GM12872 (cell line): Measurements from ENCODE around the gene ATP6V0C.

Experiments
- TF ChIP-seq, protein P1 (sequence below): IDR thresholded peaks from 3 replicates; pipeline ENCODE4 v1.5.1; 2011; ENCODE audit warnings: low read depth, mild to moderate bottlenecking, low read length, moderate library complexity; ENCODE audit not compliant: insufficient read depth

ATP6V0C gene

GRCh38 chr16:2500918-2501750, 12.6 kb upstream of the ATP6V0C start:
- TF ChIP-seq, protein P1, sequence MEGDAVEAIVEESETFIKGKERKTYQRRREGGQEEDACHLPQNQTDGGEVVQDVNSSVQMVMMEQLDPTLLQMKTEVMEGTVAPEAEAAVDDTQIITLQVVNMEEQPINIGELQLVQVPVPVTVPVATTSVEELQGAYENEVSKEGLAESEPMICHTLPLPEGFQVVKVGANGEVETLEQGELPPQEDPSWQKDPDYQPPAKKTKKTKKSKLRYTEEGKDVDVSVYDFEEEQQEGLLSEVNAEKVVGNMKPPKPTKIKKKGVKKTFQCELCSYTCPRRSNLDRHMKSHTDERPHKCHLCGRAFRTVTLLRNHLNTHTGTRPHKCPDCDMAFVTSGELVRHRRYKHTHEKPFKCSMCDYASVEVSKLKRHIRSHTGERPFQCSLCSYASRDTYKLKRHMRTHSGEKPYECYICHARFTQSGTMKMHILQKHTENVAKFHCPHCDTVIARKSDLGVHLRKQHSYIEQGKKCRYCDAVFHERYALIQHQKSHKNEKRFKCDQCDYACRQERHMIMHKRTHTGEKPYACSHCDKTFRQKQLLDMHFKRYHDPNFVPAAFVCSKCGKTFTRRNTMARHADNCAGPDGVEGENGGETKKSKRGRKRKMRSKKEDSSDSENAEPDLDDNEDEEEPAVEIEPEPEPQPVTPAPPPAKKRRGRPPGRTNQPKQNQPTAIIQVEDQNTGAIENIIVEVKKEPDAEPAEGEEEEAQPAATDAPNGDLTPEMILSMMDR, result peak; percentile 99

- TF ChIP-seq, protein P1, result no peak
Observed at GRCh38 chr16:2501946-2502895, 11.5 kb upstream of the ATP6V0C start.

DNA sequence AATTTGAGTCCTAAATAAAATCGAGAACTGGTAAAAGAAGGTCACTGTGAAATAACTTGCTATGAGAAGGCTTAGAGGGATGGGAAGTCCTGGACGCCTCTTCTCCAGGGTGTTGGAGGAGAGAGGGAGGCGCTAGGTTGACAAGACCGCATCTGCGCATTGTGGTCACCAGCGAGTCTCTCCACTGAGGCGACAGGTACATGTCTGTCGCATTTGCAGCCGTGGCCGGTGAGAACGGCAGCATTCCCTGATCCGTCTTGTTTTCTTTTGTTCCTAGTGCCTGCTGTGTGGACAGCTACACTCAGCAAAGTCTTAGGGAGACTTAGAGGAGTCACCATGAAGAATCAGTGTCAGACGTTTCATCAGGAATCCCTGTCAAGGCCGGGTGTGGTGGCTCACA, 8.1 kb upstream of the ATP6V0C start:
- TF ChIP-seq, protein P1, result no peak

DNA sequence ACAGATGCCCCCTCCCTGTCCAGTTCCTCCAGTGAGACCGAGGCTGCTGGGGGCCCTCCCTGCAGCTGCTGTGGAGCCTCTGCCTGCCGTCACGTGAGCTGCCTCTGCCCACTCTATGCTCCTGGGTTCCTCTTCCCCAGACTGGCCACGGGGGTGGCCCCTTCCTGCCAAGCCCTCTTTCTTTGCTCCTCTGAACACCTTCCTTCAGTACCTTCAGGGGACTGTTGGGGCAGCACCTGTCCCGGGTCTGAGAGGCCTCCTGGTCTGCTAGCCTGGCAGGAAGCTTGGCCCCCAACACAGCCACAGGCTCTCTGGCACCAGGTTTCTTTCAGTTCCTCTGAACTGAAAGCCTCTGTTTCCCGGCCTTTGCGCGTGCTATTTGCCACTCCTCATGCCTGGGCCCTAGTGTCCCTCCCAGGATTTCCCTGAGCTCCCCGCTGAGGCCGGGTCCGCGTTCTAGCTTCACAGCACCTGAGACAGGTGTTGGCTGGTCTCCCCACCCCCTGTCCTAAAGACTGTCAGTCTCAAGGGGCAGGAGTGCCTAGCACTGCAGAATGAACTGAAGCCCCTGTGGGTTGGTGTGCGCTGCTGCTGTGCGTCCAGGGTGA, 6.6 kb upstream of the ATP6V0C start:
- TF ChIP-seq, protein P1, result peak; percentile 48; the same call in 2 of the 3 replicates

DNA sequence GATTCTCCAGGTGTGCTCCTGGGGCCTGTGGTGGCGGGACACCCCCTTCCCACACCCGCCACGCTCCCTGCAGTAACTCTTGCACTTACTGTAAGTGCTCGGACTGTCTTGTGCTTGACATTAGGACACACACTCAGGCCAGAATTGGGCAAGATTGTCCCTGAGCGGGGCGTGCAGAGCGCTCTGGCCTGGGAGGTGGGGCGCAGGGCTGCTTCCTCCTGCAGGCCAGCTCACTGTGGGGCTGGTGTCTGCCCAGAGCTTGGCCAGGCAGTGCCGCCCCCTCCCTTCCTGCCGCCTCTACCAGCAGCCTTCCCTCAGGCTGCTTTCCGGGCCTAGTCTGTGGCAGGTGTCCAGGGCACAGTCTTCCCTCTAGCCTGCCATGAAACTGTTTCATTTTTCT, 6.1 kb upstream of the ATP6V0C start:
- TF ChIP-seq, protein P1, result no peak

DNA sequence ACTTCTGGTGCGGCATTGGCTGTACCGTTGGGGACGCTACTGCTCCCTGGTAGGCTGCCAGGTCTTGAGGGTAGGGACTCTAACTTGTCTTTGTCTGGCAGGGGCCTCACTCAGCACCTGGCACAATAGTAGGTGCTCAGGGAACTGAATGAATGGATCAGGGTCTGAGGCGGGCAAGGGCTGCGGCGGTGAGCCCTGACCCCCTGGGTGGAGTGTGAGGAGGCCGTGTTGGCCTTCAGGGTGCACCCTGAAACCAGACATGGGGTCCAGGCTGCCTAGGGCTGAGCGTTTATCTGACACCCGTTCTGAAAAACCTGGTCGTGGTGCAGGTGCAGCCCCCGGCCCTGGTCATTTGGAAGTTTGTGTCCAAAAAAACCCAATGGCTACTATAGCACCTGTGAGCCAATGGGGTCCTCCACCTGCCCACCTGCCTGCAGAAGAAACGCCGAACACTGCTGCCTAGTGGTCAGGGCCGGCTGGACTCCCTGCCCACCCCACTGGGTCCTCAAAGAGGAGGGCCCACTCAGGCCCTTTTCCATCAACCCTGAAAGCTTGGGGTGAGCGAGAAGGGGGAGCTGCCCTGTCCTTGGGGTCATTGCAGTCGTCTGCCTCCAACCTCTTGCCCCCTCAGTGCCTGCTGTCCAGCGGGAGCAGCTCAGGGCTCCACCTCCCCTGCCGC, 4.9 kb upstream of the ATP6V0C start:
- TF ChIP-seq, protein P1, result no peak
